HG03521 (cell line): ENCODE data around the gene SLC16A10.
A peak's percentile ranks its signal among the peaks of the same experiment; 100 is the strongest.
"Not testable (repeated sequence)": the region's sequence is repeated elsewhere in the genome, so short reads cannot be mapped to it uniquely, and the experiment has no call there.

ENCODE experiments used
- ATAC-seq: cut with Tn5 transposase; IDR thresholded peaks from one replicate; pipeline ENCODE4 v1.9.1; 2021; ENCODE audit warnings: mild to moderate bottlenecking, moderate library complexity; ENCODE audit not compliant: unreplicated experiment

The SLC16A10 gene

DNA sequence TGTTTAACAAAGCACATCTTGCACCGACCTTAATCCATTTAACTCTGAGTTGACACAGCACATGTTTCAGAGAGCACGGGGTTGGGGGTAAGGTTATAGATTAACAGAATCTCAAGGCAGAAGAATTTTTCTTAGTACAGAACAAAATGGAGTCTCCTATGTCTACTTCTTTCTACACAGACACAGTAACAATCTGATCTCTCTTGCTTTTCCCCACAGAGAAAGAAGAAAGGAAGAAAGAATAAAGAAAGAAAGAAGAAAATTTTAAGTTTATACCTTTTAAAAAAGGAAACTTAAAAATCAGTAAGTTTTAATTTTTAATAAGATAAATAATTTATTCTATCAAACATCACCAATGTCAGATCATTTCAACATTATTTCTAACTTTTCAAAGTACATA is 168.5 kb downstream of the SLC16A10 start:
- not testable (repeated sequence) for ATAC-seq

DNA sequence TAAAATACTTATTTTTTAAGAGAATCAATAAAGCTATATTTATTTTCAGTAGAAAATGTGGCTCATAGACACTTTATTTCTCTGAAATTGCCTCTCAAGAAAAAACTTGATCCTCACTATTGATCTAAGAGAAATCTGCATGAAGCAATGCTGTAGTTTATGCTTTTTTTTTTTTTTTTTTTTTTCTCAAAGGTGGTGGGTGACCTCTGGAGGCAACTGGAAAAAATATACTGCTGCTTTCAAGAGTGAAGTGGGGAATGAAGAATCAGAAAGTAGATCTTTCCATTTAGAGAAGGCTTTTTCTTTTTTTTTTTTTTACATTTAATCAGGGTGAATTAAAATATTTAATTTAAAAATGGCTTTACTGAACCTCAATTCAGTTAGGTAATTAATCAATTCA is 169.3 kb downstream of the SLC16A10 start:
- ATAC-seq, result no peak

GRCh38 chr6:111258010-111258409 is 170.7 kb downstream of the SLC16A10 start:
- ATAC-seq, result no peak

GRCh38 chr6:111258615-111259088 is 171.3 kb downstream of the SLC16A10 start:
- ATAC-seq, result no peak

DNA sequence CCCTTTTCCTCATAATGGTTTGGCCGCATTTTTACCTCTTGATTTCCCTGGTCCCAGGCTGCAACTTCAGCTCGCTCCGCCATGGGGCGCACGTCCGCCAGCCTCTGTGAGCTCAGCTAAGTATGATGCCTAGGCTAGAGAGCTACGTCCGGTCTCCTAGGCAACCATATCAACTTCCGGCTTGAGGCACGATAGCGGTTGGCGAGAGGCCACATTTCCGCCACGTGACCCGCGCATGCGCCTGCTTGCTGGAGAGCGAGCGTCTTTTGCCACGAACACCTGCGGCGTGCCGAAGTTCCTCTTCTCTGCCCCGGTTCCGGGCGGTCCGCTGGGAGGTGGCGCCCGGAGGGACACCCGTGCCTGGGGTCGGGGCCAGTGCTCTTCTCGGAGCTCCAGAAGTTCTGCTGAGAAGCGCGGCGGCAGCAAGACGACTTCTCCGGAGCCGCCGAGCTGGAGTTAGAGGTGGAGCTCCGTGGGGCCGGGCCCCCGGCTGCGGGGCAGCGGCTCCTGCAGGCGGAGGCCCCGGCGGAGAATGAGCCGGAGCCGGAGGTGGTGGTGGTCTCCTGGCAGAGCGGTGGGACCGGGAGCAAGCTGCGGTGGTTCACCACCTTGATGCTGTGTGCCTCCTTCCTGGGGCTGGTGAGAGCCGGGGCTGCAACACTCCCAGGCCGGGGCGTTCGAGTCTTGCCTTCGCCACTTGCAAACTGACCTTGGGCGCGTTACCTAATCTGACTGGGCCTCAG is 172.0 kb downstream of the SLC16A10 start:
- peak; percentile 98 for ATAC-seq

- no peak for ATAC-seq
Observed at GRCh38 chr6:111260570-111261298, 173.4 kb downstream of the SLC16A10 start.

DNA sequence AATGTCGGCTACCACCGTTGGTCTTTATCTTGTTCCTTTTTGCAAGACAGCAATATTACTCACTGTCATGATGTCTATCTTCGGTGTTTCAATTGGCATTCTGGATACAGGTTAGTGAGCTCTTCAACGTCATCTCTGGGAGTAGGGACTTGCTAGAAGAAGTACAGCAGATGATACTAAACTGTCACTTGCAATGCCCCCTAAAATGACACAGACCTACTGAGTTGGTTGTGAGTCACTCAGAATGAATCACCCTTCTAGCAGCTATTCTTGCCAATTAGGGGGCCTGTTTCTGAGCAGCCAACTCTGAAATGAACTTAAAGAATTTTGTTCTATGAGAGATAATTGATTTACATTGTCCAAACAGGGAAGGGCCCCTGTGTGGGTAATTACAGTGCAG is 176.5 kb downstream of the SLC16A10 start:
- no peak for ATAC-seq

- no peak for ATAC-seq
Observed at GRCh38 chr6:111265842-111266241, 178.5 kb downstream of the SLC16A10 start.

DNA sequence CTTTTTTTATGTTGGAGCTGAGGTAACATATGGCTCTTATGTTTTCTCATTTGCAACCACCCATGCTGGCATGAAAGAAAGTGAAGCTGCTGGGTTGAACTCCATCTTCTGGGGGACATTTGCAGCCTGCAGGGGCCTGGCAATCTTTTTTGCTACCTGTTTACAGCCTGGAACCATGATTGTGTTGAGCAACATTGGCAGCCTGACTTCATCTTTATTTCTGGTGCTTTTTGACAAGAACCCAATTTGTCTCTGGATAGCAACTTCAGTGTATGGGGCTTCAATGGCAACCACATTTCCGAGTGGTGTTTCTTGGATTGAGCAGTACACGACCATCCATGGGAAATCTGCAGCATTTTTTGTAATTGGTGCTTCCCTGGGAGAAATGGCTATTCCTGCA is 179.0 kb downstream of the SLC16A10 start:
- ATAC-seq, result no peak

- ATAC-seq, result no peak
Observed at GRCh38 chr6:111267764-111268333, 180.5 kb downstream of the SLC16A10 start.

- ATAC-seq, result no peak
Observed at GRCh38 chr6:111269401-111269970, 182.2 kb downstream of the SLC16A10 start.

DNA sequence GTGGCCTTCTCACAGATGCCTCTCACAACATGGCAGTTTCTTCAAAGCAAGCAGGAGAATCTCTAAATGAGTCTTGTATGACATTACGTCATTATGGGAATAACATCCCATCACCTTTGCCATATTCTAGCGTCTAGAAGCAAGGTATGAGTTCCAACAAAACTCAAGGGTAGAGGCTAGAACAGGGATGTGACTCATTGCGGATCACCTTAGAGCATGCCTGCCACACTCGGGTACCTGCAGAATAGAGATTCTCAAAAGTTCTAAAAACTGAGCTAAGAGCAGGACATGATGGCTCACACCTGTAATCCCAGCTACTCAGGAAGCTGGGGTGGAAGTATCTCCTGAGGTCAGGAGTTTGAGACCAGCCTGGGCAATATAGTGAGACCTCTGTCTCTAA is 182.8 kb downstream of the SLC16A10 start:
- no peak for ATAC-seq

DNA sequence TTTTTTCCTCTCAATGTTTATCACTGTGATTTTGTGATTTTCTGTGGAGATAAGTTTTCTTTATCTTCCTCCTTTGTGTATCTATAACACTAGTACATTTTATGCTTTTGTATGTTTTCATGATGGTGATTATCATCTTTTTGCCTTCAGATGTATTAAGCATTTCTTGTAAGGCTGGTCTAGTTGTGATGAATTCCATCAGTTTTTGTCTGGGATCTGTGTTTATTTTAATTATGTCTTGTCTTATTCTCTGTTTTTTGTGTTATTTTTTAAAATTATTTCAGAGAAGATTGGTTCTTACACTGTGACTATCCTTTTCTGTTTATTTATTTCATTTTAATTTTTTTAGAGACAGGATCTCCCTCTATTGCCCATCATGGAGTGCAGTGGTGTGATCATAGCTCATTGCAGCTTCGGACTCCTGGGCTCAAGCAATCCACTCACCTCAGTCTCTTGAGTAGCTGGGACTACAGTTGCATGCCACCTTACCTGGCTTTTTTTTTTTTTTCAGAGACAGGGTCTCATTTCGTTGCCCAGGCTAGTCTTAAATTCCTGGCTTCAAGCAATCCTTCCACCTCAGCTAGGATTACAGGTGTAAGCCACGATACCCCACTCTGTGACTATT is 187.4 kb downstream of the SLC16A10 start:
- no peak for ATAC-seq

GRCh38 chr6:111276335-111276734 is 189.0 kb downstream of the SLC16A10 start:
- no peak for ATAC-seq

- no peak for ATAC-seq
Observed at GRCh38 chr6:111276736-111277135, 189.4 kb downstream of the SLC16A10 start.

DNA sequence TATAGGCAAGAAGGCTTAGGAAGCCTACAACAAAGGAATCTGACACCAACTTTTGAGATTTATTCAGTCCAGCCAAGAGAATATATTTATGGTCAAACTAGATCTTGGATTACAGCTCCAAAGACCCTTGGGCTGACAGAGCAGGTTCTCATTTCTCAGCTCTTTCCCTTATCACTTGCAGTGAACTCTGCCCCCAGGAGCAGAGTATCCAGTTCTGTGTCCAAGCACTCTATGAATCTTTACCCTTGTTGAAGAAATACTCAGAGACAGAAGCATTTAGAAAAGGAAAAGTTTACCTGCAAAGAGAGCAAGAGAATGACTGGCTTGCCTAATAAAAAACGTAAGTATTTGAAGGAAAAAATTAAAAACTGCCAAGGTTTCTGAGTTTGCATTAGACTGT is 190.5 kb downstream of the SLC16A10 start:
- no peak for ATAC-seq

- no peak for ATAC-seq
Observed at GRCh38 chr6:111278731-111279130, 191.4 kb downstream of the SLC16A10 start.

DNA sequence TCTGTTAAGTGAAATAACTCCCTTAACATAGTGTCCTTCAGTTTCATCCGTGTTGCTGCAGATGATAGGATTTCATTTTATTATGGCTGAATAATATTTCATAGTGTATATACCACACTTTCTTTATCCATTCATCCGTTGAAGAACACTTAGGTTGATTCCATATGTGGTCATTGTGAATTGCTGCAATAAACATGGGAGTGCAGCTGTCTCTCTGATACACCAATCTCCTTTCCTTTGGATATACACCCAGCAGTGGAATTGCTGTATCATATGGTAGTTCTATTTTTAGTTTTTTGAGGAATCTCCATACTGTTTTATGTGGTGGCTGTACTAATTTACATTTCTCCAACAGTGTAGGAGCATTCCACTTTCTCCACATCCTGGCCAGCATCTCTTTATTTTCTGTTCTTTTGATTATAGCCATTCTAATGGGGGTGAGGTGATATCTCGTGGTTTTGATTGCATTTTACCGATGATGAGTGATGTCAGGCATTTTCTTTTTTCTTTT is 193.2 kb downstream of the SLC16A10 start:
- ATAC-seq, result no peak
